HG03097 (cell line): Measurements from ENCODE around the gene OMP.

ENCODE experiments used
- ATAC-seq: cut with Tn5 transposase; IDR thresholded peaks from one replicate; pipeline ENCODE4 v1.9.1; 2021; ENCODE audit not compliant: unreplicated experiment, low FRiP score

The OMP gene

DNA sequence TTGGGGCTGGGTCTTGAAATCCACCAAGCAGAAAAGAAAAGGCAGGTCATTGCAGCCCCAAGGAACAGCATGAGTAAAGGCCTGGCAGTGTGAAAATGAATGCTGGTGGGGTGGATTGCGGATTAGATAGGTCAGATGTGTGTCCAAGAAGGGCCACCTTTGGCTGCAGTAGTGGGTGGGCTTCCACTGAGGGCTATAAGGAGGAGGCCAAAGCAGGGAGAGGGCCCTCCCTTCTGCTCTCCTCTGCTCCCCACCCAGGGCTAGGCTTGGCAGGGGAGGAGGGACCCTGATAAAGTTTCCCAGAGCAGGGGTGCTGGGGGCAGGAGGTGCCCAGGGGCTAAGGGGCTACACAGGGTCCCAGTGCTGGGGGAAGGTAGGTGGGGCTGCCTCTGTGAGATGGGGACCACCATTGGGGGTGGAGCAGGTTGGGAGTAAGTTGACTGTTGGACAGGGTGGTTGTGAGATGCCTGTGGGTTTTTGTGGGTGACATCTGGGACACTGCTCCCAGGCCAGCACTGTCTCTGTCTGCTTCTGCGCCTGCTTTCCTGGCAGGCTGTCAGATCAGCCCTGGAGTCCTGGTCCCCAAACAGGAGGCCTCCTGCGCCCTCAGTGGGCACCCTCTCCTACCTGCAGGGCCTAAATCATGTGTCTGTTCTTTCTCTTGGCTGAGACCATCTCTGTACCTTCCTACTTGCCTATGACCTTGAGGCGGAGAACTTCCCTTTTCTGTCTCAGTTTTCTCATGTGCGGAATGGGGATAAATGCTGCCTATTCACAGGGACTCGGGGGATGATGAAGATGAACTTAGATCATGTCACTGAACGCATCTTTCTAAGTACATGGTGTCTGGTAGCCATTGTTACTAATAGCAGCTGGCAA, 33.9 kb upstream of the OMP start:
- no peak for ATAC-seq

- ATAC-seq, result no peak
These were observed 33.2 kb upstream of the OMP start for GRCh38 chr11:77069336-77069968.

- no peak for ATAC-seq
These were observed 32.6 kb upstream of the OMP start for GRCh38 chr11:77069969-77070582.

GRCh38 chr11:77071077-77071476, 31.6 kb upstream of the OMP start:
- no peak for ATAC-seq

DNA sequence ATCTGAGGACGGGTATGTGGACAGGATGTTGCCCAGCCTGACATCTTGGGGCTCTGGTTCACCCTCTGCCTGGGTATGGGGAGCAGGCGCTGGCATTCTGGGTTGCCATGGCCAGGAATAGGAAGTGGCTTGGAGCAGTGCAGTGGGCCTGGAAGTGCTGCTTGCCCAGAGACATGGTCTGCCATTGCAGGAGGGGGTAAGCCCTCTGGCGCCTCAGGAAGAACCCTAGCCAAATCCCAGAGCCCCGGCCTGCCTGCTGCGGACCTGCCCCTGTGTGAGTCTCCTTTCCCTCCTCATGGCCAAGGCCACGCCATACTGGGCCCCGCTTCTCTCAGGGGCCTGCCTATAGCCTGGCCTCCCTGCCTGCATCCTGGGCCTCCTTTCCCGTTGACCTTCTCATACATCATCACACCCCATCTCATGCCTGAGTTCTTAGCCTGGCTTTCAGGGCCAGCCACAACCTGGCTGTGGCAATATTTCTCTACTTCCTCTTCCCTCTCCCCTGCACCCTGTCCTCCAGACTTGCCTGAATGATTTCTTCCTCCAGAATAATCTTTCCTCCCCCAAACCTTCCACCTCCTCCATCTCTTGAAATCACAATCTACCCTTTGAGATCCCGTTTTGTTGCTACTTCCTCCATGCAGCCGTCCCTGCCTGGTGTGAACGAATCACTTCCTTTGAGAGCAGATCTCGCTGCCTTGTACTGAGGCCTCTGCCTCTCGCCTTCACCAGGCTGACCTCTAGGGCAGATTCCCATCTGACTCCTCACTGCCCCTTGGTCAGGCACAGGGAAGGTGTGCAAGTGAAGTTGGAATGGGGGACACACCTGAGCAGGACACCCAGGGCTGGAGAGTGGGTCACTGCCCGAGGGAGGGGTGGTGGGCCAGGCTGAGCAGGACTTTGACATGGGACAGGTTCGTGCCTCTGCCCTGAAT, 30.7 kb upstream of the OMP start:
- no peak for ATAC-seq

- ATAC-seq, result no peak
These were observed 29.8 kb upstream of the OMP start for GRCh38 chr11:77072851-77073327.

- no peak for ATAC-seq
These were observed 29.2 kb upstream of the OMP start for GRCh38 chr11:77073328-77074001.

DNA sequence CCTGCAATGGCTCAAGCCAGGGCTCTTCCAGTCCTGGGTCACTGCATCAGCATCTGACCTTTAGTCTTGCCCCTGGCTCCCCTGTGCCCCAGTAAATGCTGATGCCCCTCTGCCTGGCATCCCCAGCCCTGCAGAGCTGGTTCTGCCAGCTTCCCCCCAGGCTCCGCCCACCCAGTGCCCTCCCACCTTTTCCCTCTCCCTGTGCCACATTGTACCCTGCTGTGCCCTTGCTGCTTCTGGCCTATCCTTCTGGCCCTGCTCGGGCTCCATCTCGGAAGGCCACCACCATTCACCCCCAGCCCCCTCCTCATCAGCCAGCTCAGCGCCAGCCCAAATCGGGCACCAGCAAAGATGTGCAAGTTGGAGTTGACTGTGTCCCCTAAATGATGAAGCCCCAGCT, 28.4 kb upstream of the OMP start:
- no peak for ATAC-seq

- no peak for ATAC-seq
These were observed 27.9 kb upstream of the OMP start for GRCh38 chr11:77074626-77075221.

- no peak for ATAC-seq
These were observed 27.2 kb upstream of the OMP start for GRCh38 chr11:77075425-77075905.

DNA sequence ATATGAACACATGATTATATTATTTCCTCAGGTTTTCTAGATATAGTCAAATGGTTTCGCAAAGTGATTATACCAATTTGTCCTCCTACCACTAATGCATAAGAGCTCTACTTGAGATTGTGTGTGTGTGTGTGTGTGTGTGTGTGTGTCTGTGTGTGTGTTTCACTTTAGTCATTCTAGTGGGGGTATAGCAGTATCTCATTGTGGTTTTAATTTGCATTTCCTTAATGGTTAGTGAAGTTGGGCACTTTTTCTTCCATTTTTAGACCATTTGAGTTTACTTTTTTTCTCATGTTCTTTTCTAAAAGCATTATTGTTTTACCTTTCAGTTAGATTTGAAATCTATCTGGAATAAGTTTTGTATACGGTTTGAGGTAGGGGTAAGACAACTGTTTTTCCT, 23.0 kb upstream of the OMP start:
- ATAC-seq, result no peak

DNA sequence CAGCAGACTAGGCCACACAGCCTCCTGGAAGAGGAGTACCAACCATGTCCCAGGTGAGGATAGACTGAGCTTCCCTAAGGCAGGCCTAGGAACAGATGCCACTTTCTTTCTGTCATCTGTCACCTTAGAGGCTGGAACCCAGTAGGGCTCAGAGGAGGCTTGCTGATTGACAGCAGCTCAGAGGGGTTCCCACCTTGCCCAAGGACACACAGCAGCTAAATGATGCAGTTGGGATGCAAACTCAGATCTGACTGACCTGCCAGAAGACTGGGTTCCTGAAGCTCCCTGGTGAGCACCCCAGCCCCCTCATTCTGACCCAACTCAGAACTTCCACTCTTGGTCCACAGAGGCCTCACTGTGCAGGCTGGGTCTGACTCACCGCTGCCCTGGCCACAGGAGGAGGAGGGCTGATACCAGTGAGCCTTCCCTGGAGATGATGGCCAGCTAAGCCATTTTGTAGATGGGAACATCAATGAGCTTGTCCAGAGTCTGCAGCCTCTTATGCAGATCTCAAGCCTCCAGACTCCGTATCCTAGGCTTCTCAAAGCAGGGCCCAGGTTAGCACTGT, 21.9 kb upstream of the OMP start:
- ATAC-seq, result no peak

- ATAC-seq, result no peak
These were observed 21.2 kb upstream of the OMP start for GRCh38 chr11:77081381-77081851.

DNA sequence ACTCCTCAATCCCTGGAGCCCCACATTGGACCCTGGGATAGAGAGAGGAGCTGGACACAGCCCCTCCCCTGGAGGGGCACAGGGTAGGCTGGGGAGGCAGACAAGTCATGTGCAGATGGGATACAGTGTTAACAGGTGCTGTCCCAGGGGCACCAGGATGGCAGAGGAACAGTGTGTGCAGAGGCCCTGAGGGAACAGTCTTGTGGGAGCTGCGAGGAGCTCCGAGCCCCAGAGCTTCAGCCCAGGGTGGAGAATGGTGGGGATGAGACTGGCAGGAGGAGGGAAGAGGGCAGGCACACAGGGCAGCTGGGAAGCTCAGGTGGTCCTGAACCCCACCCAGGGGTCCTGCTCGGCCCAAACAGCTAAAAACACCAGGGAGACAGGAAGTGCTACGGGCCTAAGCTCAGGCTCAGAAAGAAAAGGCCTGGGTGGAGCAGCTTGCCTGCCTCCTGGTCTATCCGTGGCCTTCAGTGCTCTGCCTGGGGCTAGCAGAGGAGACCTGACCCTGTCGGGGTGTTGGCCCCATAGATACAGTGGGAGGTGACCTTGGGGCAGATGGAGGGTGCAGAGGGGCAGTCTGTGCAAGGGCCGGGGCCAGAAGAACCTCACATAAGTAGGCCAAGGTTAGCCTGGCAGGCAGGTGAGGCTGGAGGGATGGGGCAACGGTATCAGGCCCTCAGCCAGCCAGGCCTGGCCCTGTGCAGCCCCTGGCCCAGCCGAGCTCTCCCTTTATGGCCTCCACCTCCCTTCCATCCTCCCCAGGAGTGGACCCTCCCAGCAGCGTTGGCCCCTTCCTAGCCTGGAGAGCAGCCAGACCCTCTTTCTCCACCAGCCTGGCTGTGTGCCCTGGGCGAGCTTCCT, 20.4 kb upstream of the OMP start:
- no peak for ATAC-seq

GRCh38 chr11:77082838-77083565, 19.6 kb upstream of the OMP start:
- no peak for ATAC-seq

- no peak for ATAC-seq
These were observed 18.9 kb upstream of the OMP start for GRCh38 chr11:77083566-77084245.
